ENCODE data around the gene SKOR1. TPM values are rescaled to one million over a fixed set of nuclear protein-coding genes. Genes with fewer than 3 reads are reported as not detected.

The SKOR1 gene
- total RNA-seq, 1 donor from 2014 or later = under 0.01 TPM

GRCh38 chr15:67862750-67863441, 37.6 kb downstream of the SKOR1 start:
- peaks cover 2% of the 10 kb centered on the region for H3K27me3 ChIP-seq (ENCODE audit: control insufficient read depth, insufficient read depth, low read length)
- FAIRE-seq = no peak
- H3K36me3 ChIP-seq (ENCODE audit: control insufficient read depth, insufficient read depth, low read length) = no peaks in the 10 kb centered on the region
- no peak for DNase-seq (ENCODE audit: low read depth)
- no peak overlapping the region for H3K4me3 ChIP-seq (ENCODE audit: low read depth, low read length)
- TF ChIP-seq CTCF (IDR thresholded peaks at IDR 0.05; ENCODE audit: insufficient read depth, low read length, severe bottlenecking) = no peak

DNA sequence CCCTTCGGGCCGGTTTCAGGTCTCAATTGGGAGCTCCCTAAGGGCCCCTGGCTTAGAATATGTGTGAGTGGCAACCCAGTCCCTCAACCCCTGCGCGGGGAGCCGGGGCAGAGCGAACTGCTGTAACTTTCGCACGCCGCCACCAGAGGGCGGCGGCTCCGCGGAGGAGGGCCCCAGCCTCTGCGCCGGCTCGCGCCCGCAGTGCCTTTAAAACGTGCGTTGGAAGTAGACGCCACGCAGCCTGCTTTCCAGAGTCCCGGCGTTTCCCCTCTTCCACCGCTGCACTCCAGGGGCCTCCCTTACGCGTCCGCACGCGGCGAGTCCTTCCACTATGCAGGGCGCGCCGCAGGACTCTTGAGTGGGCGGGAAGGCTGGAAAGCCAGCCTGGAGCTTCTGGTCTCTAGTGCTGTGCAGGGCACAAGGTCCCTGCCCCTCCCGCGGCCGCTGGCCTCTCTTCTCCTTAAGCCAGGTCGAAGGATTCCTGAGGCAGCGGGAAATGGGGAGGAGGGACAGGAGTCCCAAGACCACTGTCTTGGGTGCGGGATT, 38.2 kb downstream of the SKOR1 start:
- DNase-seq (ENCODE audit: low read depth) (peak; percentile 32), FAIRE-seq (no peak)
- Histone ChIP-seq H3K36me3 (ENCODE audit: control insufficient read depth, insufficient read depth, low read length) (no peaks in the 10 kb centered on the region), H3K4me3 (ENCODE audit: low read depth, low read length) (peak overlapping the region; percentile 40), H3K27me3 (ENCODE audit: control insufficient read depth, insufficient read depth, low read length) (peaks cover 2% of the 10 kb centered on the region)
- TF ChIP-seq CTCF (IDR thresholded peaks at IDR 0.05; ENCODE audit: insufficient read depth, low read length, severe bottlenecking) = peak; percentile 98

- Histone ChIP-seq H3K27me3 (ENCODE audit: control insufficient read depth, insufficient read depth, low read length) (peaks cover 2% of the 10 kb centered on the region), H3K4me3 (ENCODE audit: low read depth, low read length) (no peak overlapping the region), H3K36me3 (ENCODE audit: control insufficient read depth, insufficient read depth, low read length) (no peaks in the 10 kb centered on the region)
- FAIRE-seq (no peak), DNase-seq (ENCODE audit: low read depth) (no peak)
- TF ChIP-seq CTCF (IDR thresholded peaks at IDR 0.05; ENCODE audit: insufficient read depth, low read length, severe bottlenecking) = no peak
Measured at GRCh38 chr15:67865331-67865730, 40.0 kb downstream of the SKOR1 start.

- no peaks in the 10 kb centered on the region for H3K36me3 ChIP-seq (ENCODE audit: control insufficient read depth, insufficient read depth, low read length)
- H3K4me3 ChIP-seq (ENCODE audit: low read depth, low read length) = no peak overlapping the region
- H3K27me3 ChIP-seq (ENCODE audit: control insufficient read depth, insufficient read depth, low read length) = peaks cover 2% of the 10 kb centered on the region
- no peak for TF ChIP-seq CTCF (IDR thresholded peaks at IDR 0.05; ENCODE audit: insufficient read depth, low read length, severe bottlenecking)
- DNase-seq (ENCODE audit: low read depth) (no peak), FAIRE-seq (no peak)
Measured at GRCh38 chr15:67865766-67866165, 40.5 kb downstream of the SKOR1 start.

- no peak for DNase-seq (ENCODE audit: low read depth)
- FAIRE-seq = no peak
- peaks cover 2% of the 10 kb centered on the region for H3K27me3 ChIP-seq (ENCODE audit: control insufficient read depth, insufficient read depth, low read length)
Measured at GRCh38 chr15:67869701-67870100, 44.4 kb downstream of the SKOR1 start.

More at GRCh38 chr15:67869701-67870100, 44.4 kb downstream of the SKOR1 start:
- H3K36me3 ChIP-seq (ENCODE audit: control insufficient read depth, insufficient read depth, low read length) = no peaks in the 10 kb centered on the region
- TF ChIP-seq CTCF (IDR thresholded peaks at IDR 0.05; ENCODE audit: insufficient read depth, low read length, severe bottlenecking) = no peak
- no peak overlapping the region for H3K4me3 ChIP-seq (ENCODE audit: low read depth, low read length)
